ENCODE results near the gene CRB3. TPM values are rescaled to one million over a fixed set of nuclear protein-coding genes. Genes with fewer than 3 reads are reported as not detected.

The CRB3 gene
- total and polyA plus RNA-seq, 9 of the 15 experiments (the other 6 are each of a cell fraction or from before 2014, with no cell fraction given), result 0.49 TPM; not detected in 8

DNA sequence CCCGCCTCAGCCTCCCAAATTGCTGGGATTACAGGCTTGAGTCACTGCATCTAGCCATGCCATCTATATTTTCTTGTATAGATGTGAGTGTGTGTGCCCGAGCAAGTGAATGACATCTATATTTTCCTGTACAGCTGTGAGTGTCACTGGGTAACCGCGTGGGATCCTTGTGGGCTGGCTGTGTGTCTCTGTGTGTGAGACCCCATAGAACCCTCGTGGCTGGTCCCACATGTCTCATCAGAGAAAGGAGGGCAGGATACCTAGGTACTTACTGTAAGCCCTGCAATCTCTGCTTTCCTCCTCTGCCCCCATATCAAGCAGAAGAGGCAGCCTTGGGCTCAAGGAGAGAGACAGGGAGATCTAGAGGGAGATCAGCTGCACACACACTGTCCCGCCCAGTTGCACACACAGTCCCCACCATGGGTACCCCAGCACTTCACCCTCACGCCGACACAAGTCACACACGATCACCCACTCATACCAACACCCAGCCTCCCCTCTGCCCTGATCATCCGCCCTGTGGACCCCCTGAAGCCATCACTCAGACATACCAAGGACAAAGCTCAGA is 16.9 kb downstream of the CRB3 start:
- ATAC-seq (no peak), DNase-seq (ENCODE audit: extremely low read depth in 1 of 4, low spot score in 3 of 4) (peak in 1 of 4 experiments; percentile 2), FAIRE-seq (no peak)
- no TSS peak for BruUV-seq (replicated peaks)
- no peaks in the 10 kb centered on the region for H3K36me3 ChIP-seq (ENCODE audit: control insufficient read depth, insufficient read depth, low read length)
- H4K20me1 ChIP-seq (replicated peaks; ENCODE audit: control insufficient read depth, insufficient read depth, low read length), result no peaks in the 10 kb centered on the region
- 0 out of 2 replicates have a peak, but pooled peaks cover under 1% of the 10 kb centered on the region for H3K9me3 ChIP-seq (replicated peaks; ENCODE audit: control insufficient read depth, insufficient read depth, low read depth, low read length)
- 32% methylated on average over 10 of the region's 10 CpGs for WGBS (ENCODE audit: insufficient coverage, low coverage, missing lambda C conversion rate)
- no peak overlapping the region for H3K4me3 ChIP-seq
- no peaks in the 10 kb centered on the region for H3K27me3 ChIP-seq (ENCODE audit: control insufficient read depth in 2 of 2, insufficient read depth in 2 of 2, low read length in 2 of 2)
- H3K27ac ChIP-seq (ENCODE audit: extremely low read depth, low read depth, low read length), result no peak overlapping the region
- in situ Hi-C loops (cut with MboI), result no loop called here
- no peaks in the 10 kb centered on the region for H3K79me2 ChIP-seq (ENCODE audit: control insufficient read depth, insufficient read depth, low read length)
- peak overlapping the region; percentile 80; the same call in 1 of the 2 replicates for H2AFZ ChIP-seq (ENCODE audit: low read depth, low read length)
- ChIA-PET POLR2A (interaction anchor here (0.6 to 0.7 kb wide), 2 partner anchors 24 to 710 kb away, joined by 3 read pairs; no protein-coding TSS in a partner anchor), CTCF (ENCODE audit: low intra/inter-chr PET ratio) (interaction anchor here (0.8 kb wide), 1 partner anchor 152 kb away, joined by 3 read pairs; no protein-coding TSS in a partner anchor)
- no peak overlapping the region for H3K4me2 ChIP-seq (ENCODE audit: insufficient read depth, low read length)
- intact Hi-C loops (cut with micrococcal nuclease), result no loop called here
- no peak for TF ChIP-seq PCBP1 (IDR thresholded peaks at IDR 0.05; ENCODE audit: low read depth, low read length, poor library complexity, severe bottlenecking)
- H3K4me1 ChIP-seq (replicated peaks in 1 of 2; ENCODE audit: control insufficient read depth in 2 of 2, insufficient read depth in 2 of 2, low read length in 2 of 2), result peaks cover 3 to 26% of the 10 kb centered on the region in 2 experiments
- peak overlapping the region in 1 of 2 experiments; percentile 73; a peak in 2 of 4 replicates for H3K9ac ChIP-seq (ENCODE audit: insufficient read depth in 1 of 2, low read depth in 2 of 2, low read length in 2 of 2)
- H3K9me1 ChIP-seq (ENCODE audit: control insufficient read depth, insufficient read depth, low read length), result no peaks in the 10 kb centered on the region

DNA sequence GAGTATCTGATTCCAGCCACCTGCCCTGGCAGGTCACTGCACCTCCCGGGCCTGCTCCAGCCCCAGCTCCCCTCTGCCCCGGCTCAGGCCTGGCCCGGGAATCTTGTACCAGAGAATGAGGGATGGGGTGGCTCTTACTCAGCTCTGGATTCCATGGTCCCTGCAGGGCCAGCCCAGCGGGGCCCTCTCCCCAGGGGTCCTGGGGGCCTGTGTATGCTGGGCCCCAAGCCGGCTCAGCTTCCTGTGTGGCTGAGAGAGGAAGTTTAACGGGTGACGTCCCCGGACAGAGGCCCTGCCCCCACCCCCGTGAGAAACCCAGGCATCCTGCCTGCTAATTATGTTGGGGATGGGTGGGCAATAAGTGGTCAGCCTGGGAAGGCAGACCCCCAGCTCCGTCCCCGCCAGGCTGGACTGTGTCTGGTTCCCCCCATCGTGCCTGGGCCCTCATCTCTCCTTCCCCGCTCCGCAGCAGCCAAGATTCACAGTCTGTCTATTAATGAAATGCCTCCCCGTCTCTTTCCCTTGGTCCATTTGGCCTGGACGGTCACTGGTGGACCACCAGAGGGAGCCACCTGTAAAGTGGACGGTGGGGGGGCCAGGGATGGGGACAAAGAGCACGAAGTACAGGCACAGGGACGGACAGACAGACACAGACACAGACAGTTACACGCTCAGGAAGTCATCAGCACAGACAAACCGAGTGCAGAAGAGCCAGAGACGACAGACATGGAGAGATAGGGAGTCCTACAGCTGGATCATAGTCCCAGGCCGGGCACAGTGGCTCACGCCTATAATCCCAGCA is 17.7 kb downstream of the CRB3 start, which contains the start of gene DENND1C:
Gene DENND1C (minus strand): TSS at position 247 of the 802 bp plus-strand sequence. CDS start 92 bp downstream, at position 155.
- H3K27ac ChIP-seq (ENCODE audit: extremely low read depth, low read depth, low read length), result no peak within 1 kb of the TSS
- no peaks in the 10 kb centered on the region for H3K36me3 ChIP-seq (ENCODE audit: control insufficient read depth, insufficient read depth, low read length)
- ChIA-PET CTCF (ENCODE audit: low intra/inter-chr PET ratio) (interaction anchor here (0.5 to 1.7 kb wide), 4 partner anchors 151 to 382 kb away, joined by 3 to 5 read pairs (median 3); no protein-coding TSS in a partner anchor), POLR2A (interaction anchor here (0.6 to 0.7 kb wide), 2 partner anchors 23 to 710 kb away, joined by 3 read pairs; no protein-coding TSS in a partner anchor)
- 7% methylated on average over 18 of the region's 24 CpGs for WGBS (ENCODE audit: insufficient coverage, low coverage, missing lambda C conversion rate)
- H3K9ac ChIP-seq (ENCODE audit: insufficient read depth in 1 of 2, low read depth in 2 of 2, low read length in 2 of 2), result peak within 1 kb of the TSS in 1 of 2 experiments; percentile 73; a peak in 3 of 4 replicates
- no peaks in the 10 kb centered on the region for H3K79me2 ChIP-seq (ENCODE audit: control insufficient read depth, insufficient read depth, low read length)
- FAIRE-seq (peak; percentile 91), ATAC-seq (peak; percentile 97), DNase-seq (ENCODE audit: extremely low read depth in 1 of 4, low spot score in 3 of 4) (peak; percentile 71 to 76 (median 75))
- H3K4me3 ChIP-seq, result 0 out of 2 replicates have a peak within 1 kb of the TSS, but pooled peaks have one; percentile 3
- BruUV-seq (replicated peaks), result no TSS peak
- in situ Hi-C loops (cut with MboI) (no loop called here), intact Hi-C loops (cut with micrococcal nuclease) (no loop called here)
- peak within 1 kb of the TSS; percentile 49 for H3K4me2 ChIP-seq (ENCODE audit: insufficient read depth, low read length)
- peak within 1 kb of the TSS; percentile 80 for H2AFZ ChIP-seq (ENCODE audit: low read depth, low read length)
- no peaks in the 10 kb centered on the region for H3K9me1 ChIP-seq (ENCODE audit: control insufficient read depth, insufficient read depth, low read length)
- no peaks in the 10 kb centered on the region for H4K20me1 ChIP-seq (replicated peaks; ENCODE audit: control insufficient read depth, insufficient read depth, low read length)
- H3K9me3 ChIP-seq (replicated peaks; ENCODE audit: control insufficient read depth, insufficient read depth, low read depth, low read length), result no peaks in the 10 kb centered on the region
- H3K4me1 ChIP-seq (replicated peaks in 1 of 2; ENCODE audit: control insufficient read depth in 2 of 2, insufficient read depth in 2 of 2, low read length in 2 of 2), result peaks cover 0 to 19% of the 10 kb centered on the region in 2 experiments; a peak in 4 of 5 replicates
- no peaks in the 10 kb centered on the region for H3K27me3 ChIP-seq (ENCODE audit: control insufficient read depth in 2 of 2, insufficient read depth in 2 of 2, low read length in 2 of 2)
- TF ChIP-seq JUN (IDR thresholded peaks at IDR 0.05; ENCODE audit: borderline replicate concordance, low read depth, low read length) (peak; percentile 44; the same call in 1 of the 2 replicates), JUN (CRISPR knock-in tag; IDR thresholded peaks at IDR 0.05; ENCODE audit: borderline replicate concordance) (no peak), NFE2 (IDR thresholded peaks at IDR 0.05; ENCODE audit: low read depth) (no peak), KLF10 (CRISPR knock-in tag; IDR thresholded peaks at IDR 0.05) (no peak), GATAD2B (IDR thresholded peaks at IDR 0.05; ENCODE audit: borderline replicate concordance) (no peak), ELF2 (CRISPR knock-in tag; IDR thresholded peaks at IDR 0.05) (no peak), YBX1 (IDR thresholded peaks at IDR 0.05) (no peak), MBD2 (IDR thresholded peaks at IDR 0.05; ENCODE audit: borderline replicate concordance, low read depth) (no peak), FUS (optimal IDR thresholded peaks at IDR 0.05; ENCODE audit: low read depth, low read length) (no peak), JUNB (CRISPR knock-in tag; conservative IDR thresholded peaks at IDR 0.05) (no peak), SP1 (CRISPR knock-in tag; IDR thresholded peaks at IDR 0.05) (peak; percentile 58; the same call in 1 of the 2 replicates), ZNF224 (CRISPR knock-in tag; IDR thresholded peaks at IDR 0.05) (no peak)

Measured in K562 (cell line).